ENCODE measurements around the gene C10orf62.
"Not testable (repeated sequence)": the region's sequence is repeated elsewhere in the genome, so short reads cannot be mapped to it uniquely, and the experiment has no call there.

GRCh38 chr10:97554336-97554735, 35.2 kb upstream of the C10orf62 start:
- TF ChIP-seq EZH2 (IDR thresholded peaks at IDR 0.05; ENCODE audit: borderline replicate concordance, low read depth, low read length, severe bottlenecking); CTCF (IDR thresholded peaks at IDR 0.05; ENCODE audit: extremely low read depth in 1 of 2, insufficient read depth in 1 of 2, low read depth in 1 of 2, low read length in 2 of 2); MAX (IDR thresholded peaks at IDR 0.05; ENCODE audit: insufficient read depth, insufficient read length); GATA2 (IDR thresholded peaks at IDR 0.05; ENCODE audit: insufficient read depth, insufficient read length, low read depth, low read length); POLR2A (IDR thresholded peaks at IDR 0.05; ENCODE audit: low read depth, low read length); POLR2AphosphoS5 (IDR thresholded peaks at IDR 0.05; ENCODE audit: insufficient read depth, low read depth, low read length); FOS (IDR thresholded peaks at IDR 0.05; ENCODE audit: borderline replicate concordance, insufficient read depth, low read length): not testable (repeated sequence)

Measured in endothelial cell of umbilical vein (primary cell).